Natural killer cell (primary cell): ENCODE measurements around the gene ZNF133. TPM values are rescaled to one million over a fixed set of nuclear protein-coding genes. Genes with fewer than 3 reads are reported as not detected.

Source experiments
- ATAC-seq, 3 donors: fragments of 150-1000 bp in 2 of 3; fragments of 200-7000 bp in 1 of 3; cut with Tn5 transposase; 1 replicate in 1 of 3; 2 replicates in 2 of 3; pipeline ENCODE4 v1.10.0; 2021; ENCODE audit warnings: mild to moderate bottlenecking in 2 of 3, moderate library complexity in 2 of 3
- DNase-seq, 2 donors: peaks; one replicate each; pipeline versions ENCODE4 v3.0.0 to v3.0.0-alpha.2; 2013 to 2021; ENCODE audit warnings: mixed read lengths in 1 of 2
- H3K27ac ChIP-seq: one replicate; pipeline ENCODE4 v1.5.1; 2013; ENCODE audit warnings: mild to moderate bottlenecking, low read length
- H3K27me3 ChIP-seq: one replicate; pipeline ENCODE4 v1.6.1; 2013; ENCODE audit warnings: low read length; ENCODE audit not compliant: control insufficient read depth, insufficient read depth
- H3K36me3 ChIP-seq: one replicate; pipeline ENCODE4 v1.6.1; 2013; ENCODE audit warnings: low read length; ENCODE audit not compliant: control insufficient read depth, insufficient read depth
- H3K4me1 ChIP-seq: one replicate; pipeline ENCODE4 v1.6.1; 2013; ENCODE audit warnings: low read length; ENCODE audit not compliant: control insufficient read depth, insufficient read depth
- H3K4me3 ChIP-seq: one replicate; pipeline ENCODE4 v1.5.1; 2013; ENCODE audit warnings: low read length
- H3K9me3 ChIP-seq: one replicate; pipeline ENCODE4 v1.6.1; 2013; ENCODE audit warnings: low read length; ENCODE audit not compliant: control insufficient read depth, insufficient read depth
- H3K27ac Mint-ChIP-seq, 2 donors: one replicate each; pipeline ENCODE4 v1.8.0; 2022; ENCODE audit warnings: mild to moderate bottlenecking in 2 of 2, mixed read lengths in 2 of 2, moderate library complexity in 1 of 2
- H3K27me3 Mint-ChIP-seq, 2 donors: one replicate each; pipeline ENCODE4 v1.8.0; 2022; ENCODE audit warnings: low read depth in 2 of 2, mixed read lengths in 2 of 2
- H3K36me3 Mint-ChIP-seq: one replicate; pipeline ENCODE4 v1.8.0; 2022; ENCODE audit warnings: mixed read lengths
- H3K4me1 Mint-ChIP-seq, 2 donors: one replicate each; pipeline ENCODE4 v1.8.0; 2022; ENCODE audit warnings: mixed read lengths in 2 of 2
- H3K4me3 Mint-ChIP-seq: one replicate; pipeline ENCODE4 v1.8.0; 2022; ENCODE audit warnings: mild to moderate bottlenecking, moderate library complexity, mixed read lengths
- H3K9me3 Mint-ChIP-seq, 2 donors: one replicate each; pipeline ENCODE4 v1.8.0; 2022; ENCODE audit warnings: mixed read lengths in 2 of 2
- CTCF ChIP-seq: fragments of 200-600 bp; IDR thresholded peaks from one replicate; pipeline ENCODE4 v1.8.0; 2022; ENCODE audit warnings: antibody characterized with exemption
- WGBS: methylation state at CpG from one replicate; pipeline ENCODE4 v1.1.7; 2013; ENCODE audit warnings: missing lambda C conversion rate; ENCODE audit not compliant: insufficient coverage; 5-methylcytosine and 5-hydroxymethylcytosine counted together
- intact Hi-C: fragments of 100-400 bp; cut with micrococcal nuclease; formaldehyde crosslinking; loops from one replicate; pipeline ENCODE4 v1.14.2; 2022
- total RNA-seq, 4 donors: library from RNA; stranded (reverse); fragments of 120-200 nt in 1 of 4; gene quantifications; one replicate each; pipeline versions ENCODE4 v1.2.3 to v1.2.4, GENCODE V29; 2013 to 2022

ZNF133 gene
- total RNA-seq, 3 donors from 2014 or later (not counting 1 experiment from before 2014, with no cell fraction given), result 5.2 to 9.6 (median 9.3) TPM

GRCh38 chr20:18363708-18364107, 75.4 kb downstream of the ZNF133 start:
- H3K27ac Mint-ChIP-seq, result no peak overlapping the region
- Histone ChIP-seq H3K4me1 (no peaks in the 10 kb centered on the region), H3K36me3 (no peaks in the 10 kb centered on the region), H3K27ac (no peak overlapping the region), H3K27me3 (no peaks in the 10 kb centered on the region), H3K9me3 (no peaks in the 10 kb centered on the region), H3K4me3 (no peak overlapping the region)
- no peaks in the 10 kb centered on the region for H3K4me1 Mint-ChIP-seq
- no peaks in the 10 kb centered on the region for H3K9me3 Mint-ChIP-seq
- intact Hi-C loops, result no loop called here
- 93% methylated on average over 2 of the region's 2 CpGs for WGBS
- H3K36me3 Mint-ChIP-seq, result no peaks in the 10 kb centered on the region
- H3K4me3 Mint-ChIP-seq, result no peak overlapping the region
- H3K27me3 Mint-ChIP-seq, result peaks cover 4 to 5% of the 10 kb centered on the region in 2 donors
- TF ChIP-seq CTCF, result no peak
- ATAC-seq, result no peak
- no peak for DNase-seq

GRCh38 chr20:18364768-18365167, 76.4 kb downstream of the ZNF133 start:
- ATAC-seq (no peak), DNase-seq (no peak)
- Histone ChIP-seq H3K9me3 (no peaks in the 10 kb centered on the region), H3K36me3 (no peaks in the 10 kb centered on the region), H3K27me3 (no peaks in the 10 kb centered on the region), H3K27ac (no peak overlapping the region), H3K4me3 (no peak overlapping the region), H3K4me1 (no peaks in the 10 kb centered on the region)
- no peak for TF ChIP-seq CTCF
- Mint-ChIP-seq H3K27ac (no peak overlapping the region), H3K36me3 (peaks cover 6% of the 10 kb centered on the region), H3K9me3 (no peaks in the 10 kb centered on the region), H3K4me3 (no peak overlapping the region), H3K27me3 (peaks cover 6 to 14% of the 10 kb centered on the region in 2 donors), H3K4me1 (no peaks in the 10 kb centered on the region)
- WGBS, result 69% methylated on average over 1 of the region's 2 CpGs
- intact Hi-C loops, result no loop called here

Other genes with a start within 250 kb of the ZNF133 start
- gene OVOL2, start 230.6 kb upstream of the ZNF133 start, total RNA-seq, result not detected
- gene KAT14, start 150.7 kb upstream of the ZNF133 start, total RNA-seq, result 10 to 100 TPM in 2 of 3 donors, 1 to 10 TPM in 1; 9.7 to 13.0 (median 10.9) TPM
- 10 to 100 TPM in 2 of 3 donors, 1 to 10 TPM in 1; 7.0 to 11.7 (median 10.4) TPM for gene PET117, start 150.7 kb upstream of the ZNF133 start, total RNA-seq
- 1 to 10 TPM; 2.7 to 5.7 (median 3.7) TPM for gene DZANK1, start 178.5 kb downstream of the ZNF133 start, total RNA-seq
- 10 to 100 TPM in 1 of 3 donors, 1 to 10 TPM in 2; 8.5 to 10.6 (median 8.8) TPM for gene POLR3F, start 178.9 kb downstream of the ZNF133 start, total RNA-seq
- 1 to 10 TPM; 4.6 to 9.2 (median 7.9) TPM for gene RBBP9, start 208.7 kb downstream of the ZNF133 start, total RNA-seq
- gene SEC23B, start 219.4 kb downstream of the ZNF133 start, total RNA-seq, result 10 to 100 TPM; 58.2 to 68.8 (median 63.9) TPM